HepG2 (cell line): ENCODE data around the gene MARCHF2. TPM values are rescaled to one million over a fixed set of nuclear protein-coding genes. Genes with fewer than 3 reads are reported as not detected.
A peak's percentile ranks its signal among the peaks of the same experiment; 100 is the strongest.

Source experiments
- ATF7-NPFF ChIP-seq: sonication (generic); formaldehyde crosslinking; IDR thresholded peaks from 2 replicates; pipeline ENCODE4 v1.8.1; 2023; ENCODE audit warnings: mild to moderate bottlenecking, low read depth, missing genetic modification reagents, moderate library complexity
- FOSL2 ChIP-seq: sonication (generic); formaldehyde crosslinking; IDR thresholded peaks from 2 replicates; pipeline ENCODE4 v1.4.0; 2020; ENCODE audit warnings: missing genetic modification reagents
- GATAD1 ChIP-seq: IDR thresholded peaks from 2 replicates; pipeline ENCODE4 v1.6.1; 2016; ENCODE audit warnings: missing genetic modification reagents, missing compliant biosample characterization
- HDAC1 ChIP-seq: sonication (generic); formaldehyde crosslinking; IDR thresholded peaks from 2 replicates; pipeline ENCODE4 v1.5.1; 2020; ENCODE audit warnings: mild to moderate bottlenecking, missing genetic modification reagents
- HNF1B ChIP-seq: sonication (generic); formaldehyde crosslinking; IDR thresholded peaks from 2 replicates; pipeline ENCODE4 v1.5.1; 2020; ENCODE audit warnings: mild to moderate bottlenecking, moderate library complexity, missing genetic modification reagents
- IRX3 ChIP-seq: sonication (generic); formaldehyde crosslinking; IDR thresholded peaks from 2 replicates; pipeline ENCODE4 v1.8.1; 2023; ENCODE audit warnings: mild to moderate bottlenecking, low read depth, missing genetic modification reagents, borderline replicate concordance
- NR3C1 ChIP-seq: sonication (generic); formaldehyde crosslinking; IDR thresholded peaks from 2 replicates; pipeline ENCODE4 v1.4.0; 2020; ENCODE audit warnings: missing genetic modification reagents
- PHF5A ChIP-seq: IDR thresholded peaks from one replicate; pipeline ENCODE4 v1.6.1; 2018; ENCODE audit warnings: low read depth, missing genetic modification reagents; ENCODE audit not compliant: unreplicated experiment
- PHF8 ChIP-seq: sonication (generic); formaldehyde crosslinking; IDR thresholded peaks from 2 replicates; pipeline ENCODE4 v1.5.0; 2020; ENCODE audit warnings: missing genetic modification reagents
- POGZ ChIP-seq: sonication (generic); formaldehyde crosslinking; IDR thresholded peaks from 2 replicates; pipeline ENCODE4 v1.4.0; 2020; ENCODE audit warnings: mild to moderate bottlenecking, missing genetic modification reagents
- SIX4 ChIP-seq: sonication (generic); formaldehyde crosslinking; IDR thresholded peaks from 2 replicates; pipeline ENCODE4 v1.4.0; 2020; ENCODE audit warnings: missing genetic modification reagents
- SMC3 ChIP-seq: IDR thresholded peaks from 2 replicates; pipeline ENCODE4 v1.6.1; 2011; ENCODE audit warnings: low read length, improper control_type of control experiment
- SNAPC2 ChIP-seq: sonication (generic); formaldehyde crosslinking; IDR thresholded peaks from 2 replicates; pipeline ENCODE4 v1.8.1; 2022; ENCODE audit warnings: mild to moderate bottlenecking, missing genetic modification reagents
- TRIM22 ChIP-seq: fragments of 450-650 bp; IDR thresholded peaks from 2 replicates; pipeline ENCODE4 v1.6.1; 2017
- ZBTB8A ChIP-seq: sonication (generic); formaldehyde crosslinking; IDR thresholded peaks from 2 replicates; pipeline ENCODE4 v1.4.0; 2020; ENCODE audit warnings: mild to moderate bottlenecking, low read depth, missing genetic modification reagents, borderline replicate concordance
- ZNF292 ChIP-seq: sonication (generic); formaldehyde crosslinking; IDR thresholded peaks from 2 replicates; pipeline ENCODE4 v1.8.1; 2022; ENCODE audit warnings: mild to moderate bottlenecking, low read depth, missing genetic modification reagents, borderline replicate concordance
- ZNF337 ChIP-seq: sonication (generic); formaldehyde crosslinking; IDR thresholded peaks from 2 replicates; pipeline ENCODE4 v1.5.1; 2020; ENCODE audit warnings: missing genetic modification reagents, low read depth, mild to moderate bottlenecking, borderline replicate concordance
- ZNF549 ChIP-seq: sonication (generic); formaldehyde crosslinking; IDR thresholded peaks from 2 replicates; pipeline ENCODE4 v1.5.0; 2020; ENCODE audit warnings: missing genetic modification reagents
- ZNF746 ChIP-seq: sonication (generic); formaldehyde crosslinking; IDR thresholded peaks from 2 replicates; pipeline ENCODE4 v1.8.0; 2022; ENCODE audit warnings: mild to moderate bottlenecking, missing genetic modification reagents
- polyA plus RNA-seq, 8 experiments: library from polyadenylated mRNA; depleted of rRNA in 3 of 8; stranded (reverse) in 7 of 8; unstranded in 1 of 8; fragments of >200 nt; fragmentation: Illumina TruSeq in 4 of 8; extraction: Trizol in 4 of 8; gene quantifications; 2 replicates each; pipeline versions ENCODE4 v1.2.1 to v1.2.3, GENCODE V29; 2011 to 2016; ENCODE audit warnings: low read depth in 4 of 8, missing spikeins in 1 of 8, mixed read lengths in 1 of 8; ENCODE audit not compliant: insufficient read depth in 1 of 8
- total RNA-seq, 5 experiments: library from RNA; depleted of rRNA; stranded (reverse); fragments of >200 nt; fragmentation: Illumina TruSeq; extraction: Trizol; gene quantifications; 2 replicates each; pipeline ENCODE4 v1.2.3, GENCODE V29; 2016; ENCODE audit warnings: low read depth in 1 of 5
- TF ChIP-seq, protein P1 (sequence below): sonication (generic); formaldehyde crosslinking; IDR thresholded peaks from 2 replicates; pipeline ENCODE4 v1.4.0; 2020; ENCODE audit warnings: missing genetic modification reagents, borderline replicate concordance
- TF ChIP-seq, protein P2 (sequence below): sonication (generic); formaldehyde crosslinking; conservative IDR thresholded peaks from 2 replicates; pipeline ENCODE4 v1.8.0; 2022; ENCODE audit warnings: missing genetic modification reagents
- TF ChIP-seq, protein P3 (sequence below): sonication (generic); formaldehyde crosslinking; IDR thresholded peaks from 2 replicates; pipeline ENCODE4 v1.8.0; 2023; ENCODE audit warnings: mild to moderate bottlenecking, missing genetic modification reagents

Gene MARCHF2
- total and polyA plus RNA-seq, 2 of the 13 experiments (the other 11 are each of a cell fraction or from before 2014, with no cell fraction given) = 12.7 to 13.0 TPM

DNA sequence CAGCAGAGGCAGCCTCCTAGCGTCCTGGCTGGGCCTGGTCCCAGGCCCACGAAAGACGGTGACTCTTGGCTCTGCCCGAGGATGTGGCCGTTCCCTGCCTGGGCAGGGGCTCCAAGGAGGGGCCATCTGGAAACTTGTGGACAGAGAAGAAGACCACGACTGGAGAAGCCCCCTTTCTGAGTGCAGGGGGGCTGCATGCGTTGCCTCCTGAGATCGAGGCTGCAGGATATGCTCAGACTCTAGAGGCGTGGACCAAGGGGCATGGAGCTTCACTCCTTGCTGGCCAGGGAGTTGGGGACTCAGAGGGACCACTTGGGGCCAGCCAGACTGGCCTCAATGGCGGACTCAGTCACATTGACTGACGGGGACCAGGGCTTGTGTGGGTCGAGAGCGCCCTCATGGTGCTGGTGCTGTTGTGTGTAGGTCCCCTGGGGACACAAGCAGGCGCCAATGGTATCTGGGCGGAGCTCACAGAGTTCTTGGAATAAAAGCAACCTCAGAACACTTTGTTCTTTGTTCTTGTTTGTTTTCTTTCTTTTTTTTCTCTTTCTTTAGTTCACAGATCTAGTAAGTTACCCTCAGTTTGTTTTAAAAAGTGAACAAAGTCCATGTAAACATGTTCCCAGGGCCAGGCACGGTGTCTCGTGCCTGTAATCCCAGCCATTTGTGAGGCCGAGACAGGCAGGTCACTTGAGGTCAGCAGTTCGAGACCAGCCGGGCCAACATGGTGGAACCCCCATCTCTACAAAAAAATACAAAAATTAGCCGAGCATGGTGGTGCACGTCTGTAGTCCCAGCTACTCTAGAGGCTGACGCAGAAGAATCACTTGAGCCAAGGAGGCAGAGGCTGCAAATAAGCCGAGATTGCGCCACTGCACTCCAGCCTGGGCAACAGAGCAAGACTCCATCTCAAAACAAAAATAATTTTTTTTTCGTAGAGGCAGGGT lies 39.0 kb upstream of the MARCHF2 start (continued):
- TF ChIP-seq, protein P1, sequence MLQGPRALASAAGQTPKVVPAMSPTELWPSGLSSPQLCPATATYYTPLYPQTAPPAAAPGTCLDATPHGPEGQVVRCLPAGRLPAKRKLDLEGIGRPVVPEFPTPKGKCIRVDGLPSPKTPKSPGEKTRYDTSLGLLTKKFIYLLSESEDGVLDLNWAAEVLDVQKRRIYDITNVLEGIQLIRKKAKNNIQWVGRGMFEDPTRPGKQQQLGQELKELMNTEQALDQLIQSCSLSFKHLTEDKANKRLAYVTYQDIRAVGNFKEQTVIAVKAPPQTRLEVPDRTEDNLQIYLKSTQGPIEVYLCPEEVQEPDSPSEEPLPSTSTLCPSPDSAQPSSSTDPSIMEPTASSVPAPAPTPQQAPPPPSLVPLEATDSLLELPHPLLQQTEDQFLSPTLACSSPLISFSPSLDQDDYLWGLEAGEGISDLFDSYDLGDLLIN (CRISPR knock-in tag) = no peak
- TF ChIP-seq IRX3 (CRISPR knock-in tag) (no peak), ZNF337 (no peak), POGZ (CRISPR knock-in tag) (peak; percentile 84), GATAD1 (CRISPR knock-in tag) (peak; percentile 42; the same call in 1 of the 2 replicates), ZNF549 (CRISPR knock-in tag) (no peak), ZBTB8A (CRISPR knock-in tag) (no peak), SNAPC2 (no peak), ZNF292 (CRISPR knock-in tag) (0 out of 2 replicates have a peak, but pooled peaks have one; percentile 36), ATF7-NPFF (CRISPR knock-in tag) (no peak), FOSL2 (peak; percentile 77), TRIM22 (no peak), PHF8 (CRISPR knock-in tag) (peak; percentile 40), HNF1B (CRISPR knock-in tag) (peak; percentile 87), NR3C1 (CRISPR knock-in tag) (no peak), SIX4 (CRISPR knock-in tag) (0 out of 2 replicates have a peak, but pooled peaks have one; percentile 15), SMC3 (peak; percentile 52; the same call in 1 of the 2 replicates), PHF5A (CRISPR knock-in tag) (peak; percentile 92), ZNF746 (no peak), HDAC1 (CRISPR knock-in tag) (peak; percentile 92)
- TF ChIP-seq, protein P2, sequence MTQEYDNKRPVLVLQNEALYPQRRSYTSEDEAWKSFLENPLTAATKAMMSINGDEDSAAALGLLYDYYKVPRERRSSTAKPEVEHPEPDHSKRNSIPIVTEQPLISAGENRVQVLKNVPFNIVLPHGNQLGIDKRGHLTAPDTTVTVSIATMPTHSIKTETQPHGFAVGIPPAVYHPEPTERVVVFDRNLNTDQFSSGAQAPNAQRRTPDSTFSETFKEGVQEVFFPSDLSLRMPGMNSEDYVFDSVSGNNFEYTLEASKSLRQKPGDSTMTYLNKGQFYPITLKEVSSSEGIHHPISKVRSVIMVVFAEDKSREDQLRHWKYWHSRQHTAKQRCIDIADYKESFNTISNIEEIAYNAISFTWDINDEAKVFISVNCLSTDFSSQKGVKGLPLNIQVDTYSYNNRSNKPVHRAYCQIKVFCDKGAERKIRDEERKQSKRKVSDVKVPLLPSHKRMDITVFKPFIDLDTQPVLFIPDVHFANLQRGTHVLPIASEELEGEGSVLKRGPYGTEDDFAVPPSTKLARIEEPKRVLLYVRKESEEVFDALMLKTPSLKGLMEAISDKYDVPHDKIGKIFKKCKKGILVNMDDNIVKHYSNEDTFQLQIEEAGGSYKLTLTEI (CRISPR knock-in tag) = no peak
- TF ChIP-seq, protein P3, sequence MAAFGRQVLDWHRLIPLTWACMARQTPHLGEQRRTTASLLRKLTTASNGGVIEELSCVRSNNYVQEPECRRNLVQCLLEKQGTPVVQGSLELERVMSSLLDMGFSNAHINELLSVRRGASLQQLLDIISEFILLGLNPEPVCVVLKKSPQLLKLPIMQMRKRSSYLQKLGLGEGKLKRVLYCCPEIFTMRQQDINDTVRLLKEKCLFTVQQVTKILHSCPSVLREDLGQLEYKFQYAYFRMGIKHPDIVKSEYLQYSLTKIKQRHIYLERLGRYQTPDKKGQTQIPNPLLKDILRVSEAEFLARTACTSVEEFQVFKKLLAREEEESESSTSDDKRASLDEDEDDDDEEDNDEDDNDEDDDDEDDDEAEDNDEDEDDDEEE (CRISPR knock-in tag) = peak; percentile 71; the same call in 1 of the 2 replicates
